Fibroblast of lung (primary cell): ENCODE measurements around the gene RSAD1. TPM values are rescaled to one million over a fixed set of nuclear protein-coding genes. Genes with fewer than 3 reads are reported as not detected.
"Not testable (repeated sequence)": the region's sequence is repeated elsewhere in the genome, so short reads cannot be mapped to it uniquely, and the experiment has no call there.

ENCODE experiments used
- DNase-seq, 2 donors: peaks; one replicate each; pipeline versions ENCODE4 v3.0.0 to v3.0.0-alpha.2; 2010; ENCODE audit warnings: low read depth in 2 of 2
- H2AFZ ChIP-seq: 2 replicates; pipeline ENCODE4 v1.5.1; 2012; ENCODE audit warnings: low read length, control low read depth, inconsistent platforms
- H3K27ac ChIP-seq: 2 replicates; pipeline ENCODE4 v1.5.1; 2011; ENCODE audit warnings: low read length, control low read depth; ENCODE audit not compliant: insufficient read depth
- H3K27me3 ChIP-seq: 2 replicates; pipeline ENCODE4 v1.5.1; 2011; ENCODE audit warnings: mild to moderate bottlenecking, low read length; ENCODE audit not compliant: control insufficient read depth, insufficient read depth
- H3K36me3 ChIP-seq: 2 replicates; pipeline ENCODE4 v1.5.1; 2011; ENCODE audit warnings: low read length; ENCODE audit not compliant: control insufficient read depth, insufficient read depth
- H3K4me1 ChIP-seq: 2 replicates; pipeline ENCODE4 v1.5.1; 2011; ENCODE audit warnings: low read length; ENCODE audit not compliant: control insufficient read depth, insufficient read depth; ENCODE audit errors: extremely low read depth
- H3K4me2 ChIP-seq: 2 replicates; pipeline ENCODE4 v1.5.1; 2011; ENCODE audit warnings: low read length, control low read depth; ENCODE audit not compliant: insufficient read depth; ENCODE audit errors: extremely low read depth
- H3K4me3 ChIP-seq, 4 experiments: fragments of 200-600 bp in 1 of 4; sonication (generic) in 1 of 4; replicated peaks in 1 of 4; 2 replicates each; pipeline ENCODE4 v1.5.1; 2011 to 2016; ENCODE audit warnings: low read length in 4 of 4, low read depth in 3 of 4, mild to moderate bottlenecking in 3 of 4, control low read depth in 2 of 4, inconsistent platforms in 1 of 4, mixed read lengths in 1 of 4; ENCODE audit not compliant: insufficient read depth in 1 of 4; ENCODE audit errors: control extremely low read depth in 1 of 4
- H3K79me2 ChIP-seq: 2 replicates; pipeline ENCODE4 v1.5.1; 2012; ENCODE audit warnings: mild to moderate bottlenecking, low read length, inconsistent platforms; ENCODE audit not compliant: control insufficient read depth, insufficient read depth
- H3K9ac ChIP-seq: 2 replicates; pipeline ENCODE4 v1.5.1; 2011; ENCODE audit warnings: mild to moderate bottlenecking, low read length, control low read depth; ENCODE audit not compliant: insufficient read depth
- H3K9me3 ChIP-seq: 2 replicates; pipeline ENCODE4 v1.5.1; 2012; ENCODE audit warnings: low read depth, low read length; ENCODE audit not compliant: control insufficient read depth, insufficient read depth
- H4K20me1 ChIP-seq: 2 replicates; pipeline ENCODE4 v1.5.1; 2011; ENCODE audit warnings: low read length; ENCODE audit not compliant: control insufficient read depth, insufficient read depth; ENCODE audit errors: extremely low read depth
- CTCF ChIP-seq, 2 donors: IDR thresholded peaks in 1 of 2; conservative IDR thresholded peaks in 1 of 2; 1 replicate in 1 of 2; 2 replicates in 1 of 2; pipeline ENCODE4 v1.5.1; 2011 to 2012; ENCODE audit warnings: low read length in 2 of 2, control low read depth in 1 of 2, inconsistent platforms in 1 of 2, low read depth in 1 of 2, mild to moderate bottlenecking in 1 of 2
- EZH2 ChIP-seq: IDR thresholded peaks from 2 replicates; pipeline ENCODE4 v1.5.1; 2012; ENCODE audit warnings: low read length, control low read depth, mild to moderate bottlenecking; ENCODE audit errors: missing control alignments
- polyA plus RNA-seq, 2 donors: library from polyadenylated mRNA; depleted of rRNA in 1 of 2; stranded (reverse) in 1 of 2; unstranded in 1 of 2; fragments of >200 nt; gene quantifications; 2 replicates each; pipeline ENCODE4 v1.2.1, GENCODE V29; 2011 to 2012; ENCODE audit warnings: missing spikeins in 1 of 2
- total RNA-seq: library from RNA; depleted of rRNA; stranded (reverse); fragments of >200 nt; gene quantifications from 2 replicates; pipeline ENCODE4 v1.2.1, GENCODE V29; 2014

Gene RSAD1
- total and polyA plus RNA-seq, 2 donors (not counting 1 experiment from before 2014, with no cell fraction given) = 12.5 to 28.4 TPM

- H3K36me3 ChIP-seq, H3K9me3 ChIP-seq, H4K20me1 ChIP-seq, H2AFZ ChIP-seq, H3K4me1 ChIP-seq, H3K9ac ChIP-seq, H3K4me2 ChIP-seq, H3K27ac ChIP-seq, H3K79me2 ChIP-seq, H3K4me3 ChIP-seq: not testable (repeated sequence)
- H3K27me3 ChIP-seq = peaks cover 18% of the 10 kb centered on the region
- peak; percentile 23 to 37 for DNase-seq
- peak; percentile 20 to 49 for TF ChIP-seq CTCF (conservative IDR thresholded peaks at IDR 0.05 in 1 of 2, IDR thresholded peaks at IDR 0.05 in 1 of 2; ENCODE audit: low read depth in 1 of 2, low read length in 2 of 2)
Measured at GRCh38 chr17:50472761-50473161, 5.9 kb upstream of the RSAD1 start.

DNA sequence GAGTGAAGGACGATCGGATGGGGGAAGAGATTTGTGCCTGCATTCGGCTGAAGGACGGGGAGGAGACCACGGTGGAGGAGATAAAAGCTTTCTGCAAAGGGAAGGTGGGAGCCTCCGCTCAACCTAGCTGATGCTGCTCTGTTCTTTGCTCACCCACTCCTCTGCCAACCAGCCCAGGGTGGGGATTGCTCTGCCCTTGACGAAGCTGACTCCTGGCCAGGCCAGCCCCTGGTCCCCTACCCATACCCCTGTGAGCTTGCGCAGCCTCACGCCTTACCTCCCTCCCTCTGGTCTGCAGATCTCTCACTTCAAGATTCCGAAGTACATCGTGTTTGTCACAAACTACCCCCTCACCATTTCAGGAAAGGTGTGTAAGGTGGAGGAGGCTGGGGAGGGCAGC lies 4.8 kb upstream of the RSAD1 start:
- H3K9ac ChIP-seq = no peak overlapping the region
- H3K4me1 ChIP-seq = no peaks in the 10 kb centered on the region
- peaks cover 7% of the 10 kb centered on the region for H3K27me3 ChIP-seq
- H3K36me3 ChIP-seq = no peaks in the 10 kb centered on the region
- H3K4me3 ChIP-seq = no peak overlapping the region
- H3K4me2 ChIP-seq = no peak overlapping the region
- no peak for DNase-seq
- H3K27ac ChIP-seq = no peak overlapping the region
- H2AFZ ChIP-seq = no peak overlapping the region
- no peaks in the 10 kb centered on the region for H3K79me2 ChIP-seq
- H4K20me1 ChIP-seq = no peaks in the 10 kb centered on the region
- TF ChIP-seq CTCF (conservative IDR thresholded peaks at IDR 0.05 in 1 of 2, IDR thresholded peaks at IDR 0.05 in 1 of 2; ENCODE audit: low read depth in 1 of 2, low read length in 2 of 2) = no peak
- TF ChIP-seq EZH2 = no peak
- H3K9me3 ChIP-seq = no peaks in the 10 kb centered on the region

DNA sequence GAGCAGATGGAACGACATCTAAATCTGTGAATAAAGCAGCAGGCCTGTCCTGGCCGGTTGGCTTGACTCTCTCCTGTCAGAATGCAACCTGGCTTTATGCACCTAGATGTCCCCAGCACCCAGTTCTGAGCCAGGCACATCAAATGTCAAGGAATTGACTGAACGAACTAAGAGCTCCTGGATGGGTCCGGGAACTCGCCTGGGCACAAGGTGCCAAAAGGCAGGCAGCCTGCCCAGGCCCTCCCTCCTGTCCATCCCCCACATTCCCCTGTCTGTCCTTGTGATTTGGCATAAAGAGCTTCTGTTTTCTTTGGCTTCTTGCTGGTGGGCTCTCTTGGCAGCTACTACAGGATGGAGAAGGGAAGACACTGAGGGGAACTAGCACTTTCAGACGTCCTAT lies 4.1 kb upstream of the RSAD1 start:
- no peaks in the 10 kb centered on the region for H4K20me1 ChIP-seq
- TF ChIP-seq CTCF (conservative IDR thresholded peaks at IDR 0.05 in 1 of 2, IDR thresholded peaks at IDR 0.05 in 1 of 2; ENCODE audit: low read depth in 1 of 2, low read length in 2 of 2) (no peak), EZH2 (no peak)
- H3K27ac ChIP-seq = no peak overlapping the region
- no peak overlapping the region for H3K9ac ChIP-seq
- H2AFZ ChIP-seq = no peak overlapping the region
- no peaks in the 10 kb centered on the region for H3K36me3 ChIP-seq
- DNase-seq = no peak
- no peaks in the 10 kb centered on the region for H3K79me2 ChIP-seq
- H3K4me1 ChIP-seq = peaks cover under 1% of the 10 kb centered on the region
- H3K27me3 ChIP-seq = peaks cover 3% of the 10 kb centered on the region
- H3K4me2 ChIP-seq = no peak overlapping the region
- no peak overlapping the region for H3K4me3 ChIP-seq
- no peaks in the 10 kb centered on the region for H3K9me3 ChIP-seq
